Activated CD8-positive, alpha-beta memory T cell treated with anti-CD3 and anti-CD28 coated beads for 36 hours (primary cell): ENCODE measurements around the gene GALC. TPM values are rescaled to one million over a fixed set of nuclear protein-coding genes. Genes with fewer than 3 reads are reported as not detected.

Experiments
- CTCF ChIA-PET: fragments of 350-600 bp; sonication (Branson Sonifier 250); formaldehyde crosslinking; loops from one replicate; lab custom pipeline; 2021; ENCODE audit warnings: antibody characterized with exemption; lab: Charles Lee
- POLR2A ChIA-PET: fragments of 350-600 bp; sonication (Branson Sonifier 250); formaldehyde crosslinking; loops from one replicate; lab custom pipeline; 2021; ENCODE audit warnings: antibody characterized with exemption; lab: Charles Lee
- total RNA-seq, 2 experiments: library from RNA; stranded (reverse); gene quantifications; one replicate each; pipeline ENCODE4 v1.2.3, GENCODE V29; 2021

The GALC gene
- total RNA-seq, 2 experiments from 2014 or later = 10.7 to 11.7 TPM

- ChIA-PET CTCF (no interaction called here), POLR2A (interaction anchor here (0.6 kb wide), 1 partner anchor 33 kb away, joined by 3 read pairs; no protein-coding TSS in a partner anchor)
Observed at GRCh38 chr14:87989221-87989955, 3.6 kb downstream of the GALC start.

- POLR2A ChIA-PET = no interaction called here
- CTCF ChIA-PET = no interaction called here
Observed at GRCh38 chr14:87979689-87980088, 13.3 kb downstream of the GALC start.

DNA sequence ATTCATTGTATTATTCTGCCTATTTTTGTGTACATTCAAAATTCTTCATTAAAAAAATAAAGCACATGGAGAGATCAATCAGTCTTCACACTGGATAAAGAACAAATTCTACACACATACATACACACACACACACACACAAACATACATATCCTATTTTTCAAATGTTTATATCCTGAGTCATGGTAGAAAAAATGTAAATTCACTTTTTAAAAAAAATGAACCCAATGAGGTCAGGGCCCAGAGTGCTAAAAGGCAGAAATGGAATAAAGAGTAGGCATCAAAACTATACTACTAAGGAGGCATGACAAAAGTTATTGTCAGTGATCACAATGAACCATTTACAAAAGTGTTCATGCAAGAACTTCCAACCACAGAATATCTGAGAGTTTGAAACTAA lies 17.3 kb downstream of the GALC start:
- ChIA-PET POLR2A (no interaction called here), CTCF (no interaction called here)

GRCh38 chr14:87971010-87971409 lies 22.0 kb downstream of the GALC start:
- CTCF ChIA-PET = interaction anchor here (0.7 kb wide), 1 partner anchor 167 kb away, joined by 3 read pairs; no protein-coding TSS in a partner anchor
- POLR2A ChIA-PET = no interaction called here

GRCh38 chr14:87967496-87967895 lies 25.5 kb downstream of the GALC start:
- ChIA-PET CTCF (no interaction called here), POLR2A (no interaction called here)

- ChIA-PET POLR2A (no interaction called here), CTCF (no interaction called here)
Observed at GRCh38 chr14:87966816-87967215, 26.2 kb downstream of the GALC start.

DNA sequence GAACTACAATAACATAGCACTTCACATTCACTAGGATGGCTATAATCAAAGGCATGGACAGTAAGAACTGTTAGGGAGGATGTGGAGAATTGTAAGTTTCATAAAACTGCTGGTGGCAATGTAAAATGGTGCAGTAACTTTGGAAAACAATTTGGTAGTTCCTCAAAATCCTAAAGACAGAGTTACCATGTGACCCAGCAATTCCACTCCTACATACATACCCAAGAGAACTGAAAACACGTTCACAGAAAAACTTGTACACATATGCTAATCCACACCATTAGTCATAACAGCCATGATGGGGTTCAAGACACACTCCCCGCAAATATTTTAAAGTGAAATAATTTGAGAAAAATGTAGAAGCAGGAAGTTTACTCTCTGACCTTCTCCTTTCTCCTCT lies 31.7 kb downstream of the GALC start:
- CTCF ChIA-PET = no interaction called here
- POLR2A ChIA-PET = no interaction called here

DNA sequence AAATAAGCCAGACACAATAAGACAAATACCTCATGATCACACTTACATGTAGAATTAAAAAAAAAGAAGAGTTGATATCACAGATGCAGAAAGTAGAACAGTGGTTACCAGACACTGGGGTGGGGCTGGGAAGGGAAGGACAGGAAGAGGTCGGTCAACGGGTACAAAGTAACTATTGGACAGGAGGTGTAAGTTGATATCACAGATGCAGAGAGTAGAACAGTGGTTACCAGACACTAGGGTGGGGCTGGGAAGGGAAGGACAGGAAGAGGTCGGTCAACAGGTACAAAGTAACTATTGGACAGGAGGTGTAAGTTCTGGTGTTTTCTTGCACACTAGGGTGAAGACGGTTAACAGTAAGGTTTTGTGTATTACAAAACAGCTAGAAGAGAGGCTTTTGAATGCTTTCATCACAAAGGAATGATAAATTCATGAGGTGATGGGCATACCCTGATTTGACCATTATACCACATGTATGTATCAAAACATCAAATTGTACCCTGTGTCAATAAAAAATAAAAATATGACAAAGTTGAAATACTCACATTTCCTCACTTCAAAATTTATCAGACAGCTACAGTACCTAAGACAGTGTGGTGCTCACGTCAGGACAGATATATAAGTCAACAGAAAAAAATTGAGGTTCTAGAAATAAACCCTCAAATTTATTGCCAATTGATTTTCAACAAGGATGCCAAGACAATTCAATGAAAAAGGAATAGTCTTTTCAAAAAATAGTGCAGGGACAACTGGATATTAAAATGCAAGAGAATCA lies 32.8 kb downstream of the GALC start:
- POLR2A ChIA-PET = no interaction called here

GRCh38 chr14:87955501-87955900 lies 37.5 kb downstream of the GALC start:
- ChIA-PET POLR2A (interaction anchor here (0.7 kb wide), 2 partner anchors 33 to 259 kb away, joined by 3 to 6 read pairs; no protein-coding TSS in a partner anchor), CTCF (no interaction called here)

More for the DNA sequence above, 32.8 kb downstream of the GALC start:
- CTCF ChIA-PET = no interaction called here

GRCh38 chr14:87952307-87953094 lies 40.5 kb downstream of the GALC start:
- ChIA-PET POLR2A (interaction anchor here (0.9 kb wide), 1 partner anchor 40 kb away, joined by 3 read pairs; the partner anchor contains the start of gene GALC), CTCF (interaction anchor here (3.5 kb wide), 1 partner anchor 216 kb away, joined by 14 read pairs; no protein-coding TSS in a partner anchor)

GRCh38 chr14:87944987-87945604 lies 47.9 kb downstream of the GALC start:
- ChIA-PET POLR2A (no interaction called here), CTCF (interaction anchor here (0.8 to 4.1 kb wide), 8 partner anchors 10 to 289 kb away, joined by 3 to 30 read pairs (median 4); no protein-coding TSS in a partner anchor)

DNA sequence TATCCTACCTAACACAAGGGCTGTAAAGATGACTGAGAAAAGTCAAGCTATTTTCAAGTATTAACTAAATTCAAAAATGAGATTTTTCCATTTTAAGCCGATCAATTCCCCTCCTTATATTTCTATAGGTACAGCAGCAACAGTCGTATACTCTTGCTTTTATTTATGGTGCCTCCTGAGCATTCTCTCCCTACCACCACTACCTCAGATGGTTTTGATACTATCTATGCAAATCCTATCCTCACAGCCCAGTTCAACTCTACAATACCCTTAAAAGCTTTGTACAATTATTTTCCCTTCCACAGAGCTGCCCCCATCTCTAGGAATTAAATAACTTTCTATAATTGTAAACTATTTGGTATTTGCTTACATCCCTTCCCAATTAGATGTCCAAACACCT lies 52.1 kb downstream of the GALC start:
- ChIA-PET CTCF (interaction anchor here (1.1 kb wide), 1 partner anchor 228 kb away, joined by 3 read pairs; no protein-coding TSS in a partner anchor), POLR2A (interaction anchor here (0.5 kb wide), 1 partner anchor 723 kb away, joined by 3 read pairs; no protein-coding TSS in a partner anchor)

DNA sequence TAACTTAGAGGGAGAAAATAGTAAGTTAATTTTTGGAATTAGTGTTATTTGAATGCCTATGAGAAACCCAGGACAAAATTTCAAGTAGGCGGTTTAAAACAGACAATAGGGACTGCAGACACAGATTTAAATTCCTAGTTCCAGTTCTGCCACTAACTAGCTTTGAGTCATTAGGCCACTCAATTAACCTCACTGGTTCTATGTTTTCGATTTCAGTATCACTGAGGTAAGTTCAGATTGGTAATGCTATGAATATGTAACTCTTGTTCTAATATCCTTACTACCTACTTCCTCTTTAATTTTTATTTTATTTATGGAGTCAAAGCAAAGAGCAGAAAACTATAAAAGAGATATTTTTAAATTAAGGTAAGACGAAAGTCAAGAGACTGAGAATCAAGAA lies 52.6 kb downstream of the GALC start:
- POLR2A ChIA-PET = interaction anchor here (0.5 kb wide), 1 partner anchor 724 kb away, joined by 3 read pairs; no protein-coding TSS in a partner anchor
- CTCF ChIA-PET = interaction anchor here (1.1 kb wide), 1 partner anchor 228 kb away, joined by 3 read pairs; no protein-coding TSS in a partner anchor

DNA sequence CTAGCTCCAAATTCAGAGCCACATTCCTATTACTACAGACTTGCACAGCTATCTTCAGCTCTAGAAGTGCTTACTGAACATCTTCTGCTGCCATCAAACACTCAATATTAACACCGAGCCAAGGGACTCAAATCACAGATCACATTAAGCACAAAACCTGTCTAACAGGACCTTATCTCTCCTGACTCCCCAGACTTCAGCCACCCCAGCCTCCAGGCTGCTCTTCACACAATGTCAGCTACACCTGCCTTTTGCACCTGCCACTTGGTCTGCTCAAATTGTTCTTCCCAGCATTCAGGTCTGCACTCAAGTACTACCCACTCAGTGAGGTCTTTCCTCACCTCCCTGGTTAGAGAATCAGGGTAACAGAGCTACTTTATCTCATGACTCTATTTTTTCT lies 57.1 kb downstream of the GALC start:
- ChIA-PET CTCF (interaction anchor here (1.4 kb wide), 1 partner anchor 9 kb away, joined by 6 read pairs; no protein-coding TSS in a partner anchor), POLR2A (no interaction called here)

DNA sequence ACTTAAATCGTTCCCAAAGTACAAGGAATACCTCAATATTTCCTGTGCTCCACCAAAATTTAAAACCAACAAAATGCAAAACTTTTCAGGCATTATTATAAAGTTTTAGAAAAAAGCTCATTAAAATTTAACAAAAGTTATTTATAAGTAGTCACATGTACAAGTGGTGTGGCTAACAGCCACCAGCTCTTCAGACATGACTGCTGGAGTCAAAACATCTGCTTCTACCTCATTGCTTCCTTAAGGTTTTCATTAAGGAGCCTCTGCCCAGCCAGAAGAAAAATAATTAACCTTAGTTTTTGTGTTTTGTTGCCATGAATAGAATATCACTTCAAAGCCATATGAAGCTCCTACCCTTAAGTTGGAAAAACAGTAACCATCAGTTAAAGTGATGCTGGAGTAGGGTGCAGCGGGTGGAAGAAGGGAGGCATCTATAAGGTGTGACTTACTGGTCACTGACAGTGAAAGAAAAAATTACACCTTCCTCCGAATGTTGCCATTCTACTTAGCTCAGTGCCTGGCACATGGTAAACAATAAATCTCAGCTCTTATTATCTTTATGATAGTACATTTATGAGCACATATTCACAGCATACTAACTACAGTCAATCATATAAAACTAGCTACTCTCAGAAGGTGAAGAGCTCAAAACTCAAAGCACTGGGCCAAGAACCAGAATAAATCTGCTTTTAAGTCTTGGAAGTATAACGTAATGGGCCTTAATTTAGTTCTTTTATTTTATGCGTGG lies 57.7 kb downstream of the GALC start:
- ChIA-PET POLR2A (no interaction called here), CTCF (interaction anchor here (1.4 kb wide), 1 partner anchor 10 kb away, joined by 6 read pairs; no protein-coding TSS in a partner anchor)

GRCh38 chr14:87934185-87934584 lies 58.8 kb downstream of the GALC start:
- ChIA-PET POLR2A (no interaction called here), CTCF (no interaction called here)

GRCh38 chr14:87916886-87917275 lies 76.1 kb downstream of the GALC start:
- CTCF ChIA-PET = no interaction called here

More at GRCh38 chr14:87916886-87917275, 76.1 kb downstream of the GALC start:
- POLR2A ChIA-PET = no interaction called here
